HUES6 (cell line): ENCODE data around the gene ATP5MG.

ENCODE experiments used
- H3K27ac ChIP-seq: 2 replicates; pipeline ENCODE4 v1.7.0; 2013; ENCODE audit warnings: low read depth, mild to moderate bottlenecking, low read length, inconsistent platforms
- H3K27me3 ChIP-seq: 2 replicates; pipeline ENCODE4 v1.6.1; 2013; ENCODE audit warnings: low read length; ENCODE audit not compliant: control insufficient read depth, insufficient read depth
- H3K36me3 ChIP-seq: 2 replicates; pipeline ENCODE4 v1.6.1; 2013; ENCODE audit warnings: low read length; ENCODE audit not compliant: control insufficient read depth, insufficient read depth
- H3K4me1 ChIP-seq: 2 replicates; pipeline ENCODE4 v1.6.1; 2013; ENCODE audit warnings: low read length; ENCODE audit not compliant: control insufficient read depth, insufficient read depth
- H3K4me3 ChIP-seq: 2 replicates; pipeline ENCODE4 v1.5.1; 2013; ENCODE audit warnings: low read depth, low read length
- H3K9ac ChIP-seq: one replicate; pipeline ENCODE4 v1.6.1; 2013; ENCODE audit warnings: mild to moderate bottlenecking, low read length
- H3K9me3 ChIP-seq: 2 replicates; pipeline ENCODE4 v1.6.1; 2013; ENCODE audit warnings: low read depth, low read length; ENCODE audit not compliant: control insufficient read depth, insufficient read depth

Gene ATP5MG

GRCh38 chr11:118434553-118435289, 33.3 kb downstream of the ATP5MG start:
- H3K36me3 ChIP-seq = 0 out of 2 replicates have a peak, but pooled peaks cover 6% of the 10 kb centered on the region
- peak overlapping the region; percentile 67 for H3K4me3 ChIP-seq
- H3K4me1 ChIP-seq = peaks cover 9% of the 10 kb centered on the region
- no peaks in the 10 kb centered on the region for H3K9me3 ChIP-seq
- peak overlapping the region; percentile 68; the same call in 1 of the 2 replicates for H3K27ac ChIP-seq
- peaks cover 7% of the 10 kb centered on the region for H3K27me3 ChIP-seq
- peak overlapping the region; percentile 78 for H3K9ac ChIP-seq

- Histone ChIP-seq H3K9ac (peak overlapping the region; percentile 78), H3K36me3 (0 out of 2 replicates have a peak, but pooled peaks cover 11% of the 10 kb centered on the region), H3K9me3 (no peaks in the 10 kb centered on the region), H3K4me3 (peak overlapping the region; percentile 67), H3K27me3 (peaks cover 7% of the 10 kb centered on the region), H3K4me1 (peaks cover 14% of the 10 kb centered on the region), H3K27ac (peak overlapping the region; percentile 68; the same call in 1 of the 2 replicates)
Observed at GRCh38 chr11:118435290-118435892, 34.0 kb downstream of the ATP5MG start.

GRCh38 chr11:118435893-118436624, 34.7 kb downstream of the ATP5MG start, which contains the start of gene KMT2A:
KMT2A (plus strand) TSS chr11:118436492; CDS start chr11:118436513, 21 bp downstream.
- peaks cover 14% of the 10 kb centered on the region for H3K4me1 ChIP-seq
- H3K27ac ChIP-seq = peak within 1 kb of the TSS; percentile 68; the same call in 1 of the 2 replicates

GRCh38 chr11:118436639-118437207, 35.3 kb downstream of the ATP5MG start:
- H3K36me3 ChIP-seq = 0 out of 2 replicates have a peak, but pooled peaks cover 11% of the 10 kb centered on the region
- H3K9me3 ChIP-seq = no peaks in the 10 kb centered on the region
- peak overlapping the region; percentile 93 for H3K4me3 ChIP-seq
- H3K9ac ChIP-seq = peak overlapping the region; percentile 76
- H3K4me1 ChIP-seq = peaks cover 20% of the 10 kb centered on the region
- peaks cover 7% of the 10 kb centered on the region for H3K27me3 ChIP-seq
- no peak overlapping the region; the same call in 1 of the 2 replicates for H3K27ac ChIP-seq

More at GRCh38 chr11:118435893-118436624, 34.7 kb downstream of the ATP5MG start, which contains the start of gene KMT2A:
- Histone ChIP-seq H3K9ac (peak within 1 kb of the TSS; percentile 78), H3K36me3 (0 out of 2 replicates have a peak, but pooled peaks cover 11% of the 10 kb centered on the region), H3K4me3 (peak within 1 kb of the TSS; percentile 93), H3K9me3 (no peaks in the 10 kb centered on the region), H3K27me3 (peaks cover 7% of the 10 kb centered on the region)

GRCh38 chr11:118437208-118438125, 36.1 kb downstream of the ATP5MG start:
- Histone ChIP-seq H3K27ac (no peak overlapping the region), H3K9me3 (no peaks in the 10 kb centered on the region), H3K4me1 (peaks cover 28% of the 10 kb centered on the region), H3K4me3 (peak overlapping the region; percentile 93), H3K27me3 (peaks cover 7% of the 10 kb centered on the region), H3K9ac (peak overlapping the region; percentile 76), H3K36me3 (0 out of 2 replicates have a peak, but pooled peaks cover 11% of the 10 kb centered on the region)

GRCh38 chr11:118438314-118438931, 37.0 kb downstream of the ATP5MG start:
- Histone ChIP-seq H3K9me3 (no peaks in the 10 kb centered on the region), H3K36me3 (0 out of 2 replicates have a peak, but pooled peaks cover 11% of the 10 kb centered on the region), H3K4me3 (peak overlapping the region; percentile 93), H3K27me3 (peaks cover 7% of the 10 kb centered on the region), H3K27ac (no peak overlapping the region), H3K9ac (peak overlapping the region; percentile 62), H3K4me1 (peaks cover 31% of the 10 kb centered on the region)

- Histone ChIP-seq H3K4me3 (no peak overlapping the region), H3K9me3 (no peaks in the 10 kb centered on the region), H3K27ac (no peak overlapping the region), H3K36me3 (0 out of 2 replicates have a peak, but pooled peaks cover 11% of the 10 kb centered on the region), H3K27me3 (no peaks in the 10 kb centered on the region), H3K4me1 (peaks cover 22% of the 10 kb centered on the region), H3K9ac (no peak overlapping the region)
Observed at GRCh38 chr11:118439646-118440045, 38.2 kb downstream of the ATP5MG start.

GRCh38 chr11:118441770-118442275, 40.4 kb downstream of the ATP5MG start:
- Histone ChIP-seq H3K9ac (no peak overlapping the region), H3K4me3 (no peak overlapping the region), H3K36me3 (peaks cover 16% of the 10 kb centered on the region; the same call in 1 of the 2 replicates), H3K27ac (no peak overlapping the region), H3K27me3 (no peaks in the 10 kb centered on the region), H3K9me3 (no peaks in the 10 kb centered on the region), H3K4me1 (peaks cover 22% of the 10 kb centered on the region)

GRCh38 chr11:118442301-118442700, 40.9 kb downstream of the ATP5MG start:
- Histone ChIP-seq H3K4me1 (peaks cover 22% of the 10 kb centered on the region), H3K27ac (no peak overlapping the region)

More at GRCh38 chr11:118442301-118442700, 40.9 kb downstream of the ATP5MG start:
- H3K9me3 ChIP-seq = no peaks in the 10 kb centered on the region
- H3K4me3 ChIP-seq = no peak overlapping the region
- H3K9ac ChIP-seq = no peak overlapping the region
- H3K27me3 ChIP-seq = no peaks in the 10 kb centered on the region
- peaks cover 17% of the 10 kb centered on the region for H3K36me3 ChIP-seq
